GM12878 (cell line): ENCODE results near the gene ARIH2. TPM values are rescaled to one million over a fixed set of nuclear protein-coding genes. Genes with fewer than 3 reads are reported as not detected.

Source experiments
- BHLHE40 ChIP-seq, 2 experiments: fragments of 450-650 bp in 1 of 2; IDR thresholded peaks; 2 replicates each; pipeline ENCODE4 v1.6.1; 2011 to 2017; ENCODE audit warnings: low read depth in 2 of 2, borderline replicate concordance in 1 of 2, improper control_type of control experiment in 1 of 2, low read length in 1 of 2, mild to moderate bottlenecking in 1 of 2
- BMI1 ChIP-seq: fragments of 450-650 bp; IDR thresholded peaks from 2 replicates; pipeline ENCODE4 v1.6.1; 2016; ENCODE audit warnings: mild to moderate bottlenecking, moderate library complexity, borderline replicate concordance
- HCFC1 ChIP-seq: fragments of 150-350 bp; IDR thresholded peaks from 2 replicates; pipeline ENCODE4 v1.6.1; 2014; ENCODE audit warnings: low read length
- IRF4 ChIP-seq: IDR thresholded peaks from 2 replicates; pipeline ENCODE4 v1.6.1; 2011; ENCODE audit warnings: low read depth, low read length
- SIN3A ChIP-seq: IDR thresholded peaks from 2 replicates; pipeline ENCODE4 v1.6.1; 2012; ENCODE audit warnings: low read depth, low read length, improper control_type of control experiment
- polyA plus RNA-seq, 11 experiments: library from polyadenylated mRNA; depleted of rRNA in 4 of 11; unstranded in 6 of 11; stranded (reverse) in 5 of 11; fragments of >200 nt; fragmentation: Nextera tagmentation in 4 of 11; fragmentation: Illumina TruSeq in 1 of 11; extraction: Ambion mirVana in 4 of 11; extraction: Trizol in 1 of 11; gene quantifications; 1 replicate in 1 of 11; 2 replicates in 10 of 11; pipeline versions ENCODE4 v1.2.1 to v1.2.3, GENCODE V29; 2011 to 2016; ENCODE audit warnings: inconsistent platforms in 2 of 11, missing spikeins in 2 of 11, low read depth in 1 of 11
- total RNA-seq, 4 experiments: library from RNA; depleted of rRNA in 3 of 4; stranded (reverse); fragments of >200 nt in 3 of 4; fragmentation: Illumina TruSeq in 1 of 4; extraction: Trizol in 1 of 4; gene quantifications; 2 replicates each; pipeline versions ENCODE4 v1.2.1 to v1.2.3, GENCODE V29; 2013 to 2021
- TF ChIP-seq, protein P1 (sequence below): fragments of 450-650 bp; IDR thresholded peaks from 2 replicates; pipeline ENCODE4 v1.6.1; 2017; ENCODE audit warnings: mild to moderate bottlenecking
- TF ChIP-seq, protein P2 (sequence below): fragments of 150-350 bp; IDR thresholded peaks from 2 replicates; pipeline ENCODE4 v1.6.1; 2016; ENCODE audit warnings: low read depth, low read length
- TF ChIP-seq, protein P3 (sequence below): fragments of 450-650 bp; formaldehyde crosslinking; IDR thresholded peaks from 2 replicates; pipeline ENCODE4 v1.5.0; 2022; ENCODE audit warnings: mild to moderate bottlenecking, missing genetic modification characterization
- TF ChIP-seq, protein P4 (sequence below): IDR thresholded peaks from 2 replicates; pipeline ENCODE4 v1.6.1; 2011; ENCODE audit warnings: low read depth, low read length, improper control_type of control experiment, borderline replicate concordance
- TF ChIP-seq, protein P5 (sequence below): fragments of 450-650 bp; IDR thresholded peaks from 2 replicates; pipeline ENCODE4 v1.6.1; 2017; ENCODE audit warnings: low read depth, mild to moderate bottlenecking, moderate library complexity

The ARIH2 gene
- total and polyA plus RNA-seq, 10 of the 15 experiments (the other 5 are each of a cell fraction or from before 2014, with no cell fraction given) = 18.7 to 74.7 (median 63.7) TPM

DNA sequence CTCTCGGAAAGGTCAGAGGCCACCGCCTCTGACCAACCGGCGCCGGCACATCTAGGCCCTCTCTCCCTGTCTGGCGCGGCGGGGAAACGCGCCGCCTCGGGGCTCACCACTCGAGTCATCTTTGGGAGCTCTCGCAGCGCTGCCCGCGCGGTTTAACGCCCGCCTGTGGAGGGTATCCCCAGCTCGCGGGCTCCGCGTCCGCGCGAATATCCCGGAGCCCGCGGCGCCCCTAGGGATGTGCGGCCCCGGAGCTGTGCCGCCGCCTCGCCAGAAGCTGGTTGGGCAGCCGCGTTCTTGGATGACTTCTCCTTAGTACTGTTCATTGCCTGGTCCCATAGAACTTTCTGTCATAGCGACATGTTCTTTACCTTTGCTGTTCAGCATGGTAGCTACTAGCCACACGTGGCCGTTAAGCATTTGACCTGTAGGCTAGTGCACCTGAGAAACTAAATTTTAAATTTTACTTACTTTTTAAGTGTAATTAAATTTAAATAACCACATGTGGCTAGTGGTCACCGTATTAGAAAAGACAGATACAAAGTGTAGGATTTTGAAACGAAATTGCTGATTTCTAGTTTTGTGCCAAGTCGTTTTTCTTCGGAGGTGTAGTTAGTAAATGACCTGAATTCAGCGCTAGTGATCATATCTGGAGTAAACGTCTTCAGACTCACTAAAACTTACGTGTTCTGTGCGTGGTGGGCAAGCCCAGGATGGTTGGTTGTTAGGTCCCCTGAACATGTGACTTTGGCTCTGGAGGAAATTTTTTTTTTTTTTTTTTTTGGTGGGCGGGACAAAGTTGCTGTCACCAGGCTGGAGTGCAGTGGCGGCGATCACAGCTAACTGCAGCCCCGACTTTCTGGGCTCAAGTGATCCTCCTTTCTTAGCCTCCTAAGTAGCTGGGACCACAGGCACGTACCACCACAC, 835 bp downstream of the ARIH2 start (continued):
- TF ChIP-seq, protein P1, sequence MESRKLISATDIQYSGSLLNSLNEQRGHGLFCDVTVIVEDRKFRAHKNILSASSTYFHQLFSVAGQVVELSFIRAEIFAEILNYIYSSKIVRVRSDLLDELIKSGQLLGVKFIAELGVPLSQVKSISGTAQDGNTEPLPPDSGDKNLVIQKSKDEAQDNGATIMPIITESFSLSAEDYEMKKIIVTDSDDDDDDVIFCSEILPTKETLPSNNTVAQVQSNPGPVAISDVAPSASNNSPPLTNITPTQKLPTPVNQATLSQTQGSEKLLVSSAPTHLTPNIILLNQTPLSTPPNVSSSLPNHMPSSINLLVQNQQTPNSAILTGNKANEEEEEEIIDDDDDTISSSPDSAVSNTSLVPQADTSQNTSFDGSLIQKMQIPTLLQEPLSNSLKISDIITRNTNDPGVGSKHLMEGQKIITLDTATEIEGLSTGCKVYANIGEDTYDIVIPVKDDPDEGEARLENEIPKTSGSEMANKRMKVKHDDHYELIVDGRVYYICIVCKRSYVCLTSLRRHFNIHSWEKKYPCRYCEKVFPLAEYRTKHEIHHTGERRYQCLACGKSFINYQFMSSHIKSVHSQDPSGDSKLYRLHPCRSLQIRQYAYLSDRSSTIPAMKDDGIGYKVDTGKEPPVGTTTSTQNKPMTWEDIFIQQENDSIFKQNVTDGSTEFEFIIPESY = no peak
- TF ChIP-seq, protein P2, sequence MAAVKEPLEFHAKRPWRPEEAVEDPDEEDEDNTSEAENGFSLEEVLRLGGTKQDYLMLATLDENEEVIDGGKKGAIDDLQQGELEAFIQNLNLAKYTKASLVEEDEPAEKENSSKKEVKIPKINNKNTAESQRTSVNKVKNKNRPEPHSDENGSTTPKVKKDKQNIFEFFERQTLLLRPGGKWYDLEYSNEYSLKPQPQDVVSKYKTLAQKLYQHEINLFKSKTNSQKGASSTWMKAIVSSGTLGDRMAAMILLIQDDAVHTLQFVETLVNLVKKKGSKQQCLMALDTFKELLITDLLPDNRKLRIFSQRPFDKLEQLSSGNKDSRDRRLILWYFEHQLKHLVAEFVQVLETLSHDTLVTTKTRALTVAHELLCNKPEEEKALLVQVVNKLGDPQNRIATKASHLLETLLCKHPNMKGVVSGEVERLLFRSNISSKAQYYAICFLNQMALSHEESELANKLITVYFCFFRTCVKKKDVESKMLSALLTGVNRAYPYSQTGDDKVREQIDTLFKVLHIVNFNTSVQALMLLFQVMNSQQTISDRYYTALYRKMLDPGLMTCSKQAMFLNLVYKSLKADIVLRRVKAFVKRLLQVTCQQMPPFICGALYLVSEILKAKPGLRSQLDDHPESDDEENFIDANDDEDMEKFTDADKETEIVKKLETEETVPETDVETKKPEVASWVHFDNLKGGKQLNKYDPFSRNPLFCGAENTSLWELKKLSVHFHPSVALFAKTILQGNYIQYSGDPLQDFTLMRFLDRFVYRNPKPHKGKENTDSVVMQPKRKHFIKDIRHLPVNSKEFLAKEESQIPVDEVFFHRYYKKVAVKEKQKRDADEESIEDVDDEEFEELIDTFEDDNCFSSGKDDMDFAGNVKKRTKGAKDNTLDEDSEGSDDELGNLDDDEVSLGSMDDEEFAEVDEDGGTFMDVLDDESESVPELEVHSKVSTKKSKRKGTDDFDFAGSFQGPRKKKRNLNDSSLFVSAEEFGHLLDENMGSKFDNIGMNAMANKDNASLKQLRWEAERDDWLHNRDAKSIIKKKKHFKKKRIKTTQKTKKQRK = no peak
- TF ChIP-seq, protein P3, sequence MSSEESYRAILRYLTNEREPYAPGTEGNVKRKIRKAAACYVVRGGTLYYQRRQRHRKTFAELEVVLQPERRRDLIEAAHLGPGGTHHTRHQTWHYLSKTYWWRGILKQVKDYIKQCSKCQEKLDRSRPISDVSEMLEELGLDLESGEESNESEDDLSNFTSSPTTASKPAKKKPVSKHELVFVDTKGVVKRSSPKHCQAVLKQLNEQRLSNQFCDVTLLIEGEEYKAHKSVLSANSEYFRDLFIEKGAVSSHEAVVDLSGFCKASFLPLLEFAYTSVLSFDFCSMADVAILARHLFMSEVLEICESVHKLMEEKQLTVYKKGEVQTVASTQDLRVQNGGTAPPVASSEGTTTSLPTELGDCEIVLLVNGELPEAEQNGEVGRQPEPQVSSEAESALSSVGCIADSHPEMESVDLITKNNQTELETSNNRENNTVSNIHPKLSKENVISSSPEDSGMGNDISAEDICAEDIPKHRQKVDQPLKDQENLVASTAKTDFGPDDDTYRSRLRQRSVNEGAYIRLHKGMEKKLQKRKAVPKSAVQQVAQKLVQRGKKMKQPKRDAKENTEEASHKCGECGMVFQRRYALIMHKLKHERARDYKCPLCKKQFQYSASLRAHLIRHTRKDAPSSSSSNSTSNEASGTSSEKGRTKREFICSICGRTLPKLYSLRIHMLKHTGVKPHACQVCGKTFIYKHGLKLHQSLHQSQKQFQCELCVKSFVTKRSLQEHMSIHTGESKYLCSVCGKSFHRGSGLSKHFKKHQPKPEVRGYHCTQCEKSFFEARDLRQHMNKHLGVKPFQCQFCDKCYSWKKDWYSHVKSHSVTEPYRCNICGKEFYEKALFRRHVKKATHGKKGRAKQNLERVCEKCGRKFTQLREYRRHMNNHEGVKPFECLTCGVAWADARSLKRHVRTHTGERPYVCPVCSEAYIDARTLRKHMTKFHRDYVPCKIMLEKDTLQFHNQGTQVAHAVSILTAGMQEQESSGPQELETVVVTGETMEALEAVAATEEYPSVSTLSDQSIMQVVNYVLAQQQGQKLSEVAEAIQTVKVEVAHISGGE (CRISPR knock-in tag) = no peak
- no peak for TF ChIP-seq IRF4
- TF ChIP-seq, protein P4, sequence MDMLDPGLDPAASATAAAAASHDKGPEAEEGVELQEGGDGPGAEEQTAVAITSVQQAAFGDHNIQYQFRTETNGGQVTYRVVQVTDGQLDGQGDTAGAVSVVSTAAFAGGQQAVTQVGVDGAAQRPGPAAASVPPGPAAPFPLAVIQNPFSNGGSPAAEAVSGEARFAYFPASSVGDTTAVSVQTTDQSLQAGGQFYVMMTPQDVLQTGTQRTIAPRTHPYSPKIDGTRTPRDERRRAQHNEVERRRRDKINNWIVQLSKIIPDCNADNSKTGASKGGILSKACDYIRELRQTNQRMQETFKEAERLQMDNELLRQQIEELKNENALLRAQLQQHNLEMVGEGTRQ = no peak; the same call in 1 of the 2 replicates
- no peak for TF ChIP-seq BHLHE40 (IDR thresholded peaks at IDR 0.05; ENCODE audit: borderline replicate concordance in 1 of 2, low read depth in 2 of 2, low read length in 1 of 2)
- TF ChIP-seq HCFC1 = 0 out of 2 replicates have a peak, but pooled peaks have one; percentile 15
- no peak for TF ChIP-seq BMI1
- TF ChIP-seq, protein P5, sequence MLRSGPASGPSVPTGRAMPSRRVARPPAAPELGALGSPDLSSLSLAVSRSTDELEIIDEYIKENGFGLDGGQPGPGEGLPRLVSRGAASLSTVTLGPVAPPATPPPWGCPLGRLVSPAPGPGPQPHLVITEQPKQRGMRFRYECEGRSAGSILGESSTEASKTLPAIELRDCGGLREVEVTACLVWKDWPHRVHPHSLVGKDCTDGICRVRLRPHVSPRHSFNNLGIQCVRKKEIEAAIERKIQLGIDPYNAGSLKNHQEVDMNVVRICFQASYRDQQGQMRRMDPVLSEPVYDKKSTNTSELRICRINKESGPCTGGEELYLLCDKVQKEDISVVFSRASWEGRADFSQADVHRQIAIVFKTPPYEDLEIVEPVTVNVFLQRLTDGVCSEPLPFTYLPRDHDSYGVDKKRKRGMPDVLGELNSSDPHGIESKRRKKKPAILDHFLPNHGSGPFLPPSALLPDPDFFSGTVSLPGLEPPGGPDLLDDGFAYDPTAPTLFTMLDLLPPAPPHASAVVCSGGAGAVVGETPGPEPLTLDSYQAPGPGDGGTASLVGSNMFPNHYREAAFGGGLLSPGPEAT = peak; percentile 34; the same call in 1 of the 2 replicates
- TF ChIP-seq SIN3A = peak; percentile 8; the same call in 1 of the 2 replicates
